IMR-90 (cell line): Measurements from ENCODE around the gene KMT2E. TPM values are rescaled to one million over a fixed set of nuclear protein-coding genes. Genes with fewer than 3 reads are reported as not detected.

Experiments
- ATAC-seq: fragments of 200-7000 bp; cut with Tn5 transposase; 2 replicates; pipeline ENCODE4 v1.9.1; 2020; ENCODE audit warnings: low read depth, mild to moderate bottlenecking, moderate library complexity
- BruUV-seq: library from RNA; stranded (reverse); fragments of 400-500 nt; replicated peaks from 2 replicates; lab custom pipeline; 2021; lab: Mats Ljungman, UMichigan
- CTCF ChIA-PET: fragments of 300-600 bp; formaldehyde crosslinking; extraction: SDS; loops from one replicate; lab custom pipeline; 2021; ENCODE audit warnings: antibody characterized with exemption; lab: Yijun Ruan, JAX
- POLR2A ChIA-PET: fragments of 300-600 bp; sonication (Branson Sonifier 250); formaldehyde crosslinking; loops from one replicate; lab custom pipeline; 2022; ENCODE audit warnings: antibody characterized with exemption; ENCODE audit not compliant: unreplicated experiment; lab: Charles Lee
- DNase-seq: peaks from one replicate; pipeline ENCODE4 v3.0.0; 2013
- H2AFZ ChIP-seq: replicated peaks from 2 replicates; pipeline ENCODE3; 2013; ENCODE audit warnings: low read length, mild to moderate bottlenecking; ENCODE audit not compliant: poor library complexity
- H2AK5ac ChIP-seq: 2 replicates; pipeline ENCODE4 v1.6.1; 2013; ENCODE audit warnings: low read depth, low read length, inconsistent platforms
- H2AK9ac ChIP-seq: replicated peaks from 2 replicates; pipeline ENCODE3; 2013; ENCODE audit warnings: mild to moderate bottlenecking, low read depth, low read length, moderate library complexity; ENCODE audit not compliant: poor library complexity
- H2BK120ac ChIP-seq: 2 replicates; pipeline ENCODE4 v1.6.1; 2013; ENCODE audit warnings: low read depth, low read length, inconsistent platforms
- H2BK15ac ChIP-seq: 3 replicates; pipeline ENCODE4 v1.6.1; 2013; ENCODE audit warnings: low read depth, low read length, inconsistent platforms
- H2BK20ac ChIP-seq: 2 replicates; pipeline ENCODE4 v1.6.1; 2013; ENCODE audit warnings: low read depth, mild to moderate bottlenecking, inconsistent platforms, low read length, moderate library complexity
- H2BK5ac ChIP-seq: 2 replicates; pipeline ENCODE4 v1.6.1; 2013; ENCODE audit warnings: mild to moderate bottlenecking, low read depth, low read length, inconsistent platforms; ENCODE audit not compliant: poor library complexity, severe bottlenecking
- H3K14ac ChIP-seq: replicated peaks from 2 replicates; pipeline ENCODE4 v1.6.1; 2013; ENCODE audit warnings: low read depth, low read length, inconsistent platforms
- H3K18ac ChIP-seq: 2 replicates; pipeline ENCODE4 v1.6.1; 2013; ENCODE audit warnings: low read depth, low read length, control low read depth
- H3K23ac ChIP-seq: 2 replicates; pipeline ENCODE4 v1.6.1; 2013; ENCODE audit warnings: low read depth, low read length, inconsistent platforms
- H3K27ac ChIP-seq: 2 replicates; pipeline ENCODE4 v1.5.1; 2013; ENCODE audit warnings: mild to moderate bottlenecking, control low read depth, low read length; ENCODE audit not compliant: insufficient read depth
- H3K27me3 ChIP-seq: 2 replicates; pipeline ENCODE4 v1.6.1; 2013; ENCODE audit warnings: low read length; ENCODE audit not compliant: control insufficient read depth, insufficient read depth
- H3K36me3 ChIP-seq: 2 replicates; pipeline ENCODE4 v1.6.1; 2013; ENCODE audit warnings: low read length, mixed read lengths; ENCODE audit not compliant: control insufficient read depth, insufficient read depth
- H3K4ac ChIP-seq: 2 replicates; pipeline ENCODE4 v1.6.1; 2013; ENCODE audit warnings: low read depth, low read length, inconsistent platforms
- H3K4me1 ChIP-seq: 2 replicates; pipeline ENCODE4 v1.6.1; 2013; ENCODE audit warnings: low read length, mixed read lengths; ENCODE audit not compliant: control insufficient read depth, insufficient read depth
- H3K4me2 ChIP-seq: 2 replicates; pipeline ENCODE4 v1.6.1; 2013; ENCODE audit warnings: low read depth, mild to moderate bottlenecking, control low read depth, low read length, moderate library complexity
- H3K4me3 ChIP-seq: 2 replicates; pipeline ENCODE4 v1.5.1; 2013; ENCODE audit warnings: low read depth, mild to moderate bottlenecking, control low read depth, low read length, moderate library complexity; ENCODE audit not compliant: insufficient read depth
- H3K56ac ChIP-seq: 2 replicates; pipeline ENCODE4 v1.6.1; 2013; ENCODE audit warnings: low read length, inconsistent platforms; ENCODE audit not compliant: insufficient read depth; ENCODE audit errors: extremely low read depth
- H3K79me1 ChIP-seq, 2 experiments: 2 replicates each; pipeline ENCODE4 v1.6.1; 2013; ENCODE audit warnings: low read length in 2 of 2, inconsistent platforms in 1 of 2, low read depth in 1 of 2
- H3K9ac ChIP-seq: 2 replicates; pipeline ENCODE4 v1.6.1; 2013; ENCODE audit warnings: low read depth, low read length, control low read depth
- H3K9me1 ChIP-seq: 2 replicates; pipeline ENCODE4 v1.6.1; 2013; ENCODE audit warnings: low read length, inconsistent platforms; ENCODE audit not compliant: insufficient read depth
- H3K9me3 ChIP-seq: 2 replicates; pipeline ENCODE4 v1.6.1; 2013; ENCODE audit warnings: low read length; ENCODE audit not compliant: control insufficient read depth, insufficient read depth
- H4K20me1 ChIP-seq: 2 replicates; pipeline ENCODE4 v1.6.1; 2013; ENCODE audit warnings: low read length, inconsistent platforms; ENCODE audit not compliant: insufficient read depth
- H4K5ac ChIP-seq: 2 replicates; pipeline ENCODE4 v1.6.1; 2013; ENCODE audit warnings: mild to moderate bottlenecking, low read depth, low read length, control low read depth
- H4K8ac ChIP-seq, 2 experiments: 2 replicates each; pipeline ENCODE4 v1.6.1; 2013; ENCODE audit warnings: low read depth in 2 of 2, low read length in 2 of 2, control low read depth in 1 of 2, inconsistent platforms in 1 of 2
- H4K91ac ChIP-seq: 2 replicates; pipeline ENCODE4 v1.6.1; 2013; ENCODE audit warnings: low read depth, low read length, inconsistent platforms; ENCODE audit not compliant: insufficient read depth
- BHLHE40 ChIP-seq: fragments of 150-350 bp; IDR thresholded peaks from 2 replicates; pipeline ENCODE4 v1.6.1; 2016; ENCODE audit warnings: mild to moderate bottlenecking, low read depth, low read length
- CHD1 ChIP-seq: IDR thresholded peaks from 2 replicates; pipeline ENCODE4 v1.6.1; 2012; ENCODE audit warnings: low read depth, low read length, improper control_type of control experiment
- MAFK ChIP-seq: IDR thresholded peaks from 2 replicates; pipeline ENCODE4 v1.6.1; 2012; ENCODE audit warnings: low read depth, low read length, improper control_type of control experiment
- MAZ ChIP-seq: IDR thresholded peaks from 2 replicates; pipeline ENCODE4 v1.6.1; 2012; ENCODE audit warnings: low read depth, mild to moderate bottlenecking, low read length, improper control_type of control experiment, moderate library complexity, borderline replicate concordance
- NFE2L2 ChIP-seq: fragments of 150-350 bp; IDR thresholded peaks from 2 replicates; pipeline ENCODE4 v1.6.1; 2016; ENCODE audit warnings: low read depth, mild to moderate bottlenecking, low read length
- POLR2A ChIP-seq: IDR thresholded peaks from 2 replicates; pipeline ENCODE4 v1.6.1; 2012; ENCODE audit warnings: mild to moderate bottlenecking, low read depth, low read length
- SMC3 ChIP-seq: fragments of 150-350 bp; IDR thresholded peaks from 2 replicates; pipeline ENCODE4 v1.6.1; 2016; ENCODE audit warnings: low read depth, mild to moderate bottlenecking, antibody characterized with exemption, low read length, moderate library complexity
- WGBS, 2 experiments: methylation state at CpG; one replicate each; pipeline versions ENCODE4 v1.1.5 to v1.1.7; 2013; ENCODE audit warnings: missing lambda C conversion rate in 2 of 2; ENCODE audit not compliant: insufficient read length in 1 of 2; ENCODE audit errors: extremely low coverage in 2 of 2; 5-methylcytosine and 5-hydroxymethylcytosine counted together
- dilution Hi-C: fragments of 300-500 bp; cut with HindIII; formaldehyde crosslinking; loops from one replicate; pipeline ENCODE4 v1.14.3; 2018; ENCODE audit warnings: low sequenced_read_pairs; ENCODE audit not compliant: unreplicated experiment
- in situ Hi-C: fragments of 300-500 bp; cut with MboI; formaldehyde crosslinking; loops from 3 replicates; pipeline ENCODE4 v1.14.3; 2019; ENCODE audit warnings: low sequenced_read_pairs, inconsistent platforms, mixed read lengths
- intact Hi-C: fragments of 100-400 bp; cut with micrococcal nuclease; formaldehyde crosslinking; loops from 2 replicates; pipeline ENCODE4 v1.10.0; 2022
- polyA plus RNA-seq, 3 experiments: library from polyadenylated mRNA; depleted of rRNA; stranded (reverse); fragments of >200 nt; gene quantifications; 2 replicates each; pipeline ENCODE4 v1.2.3, GENCODE V29; 2012; ENCODE audit warnings: low replicate concordance in 1 of 3
- total RNA-seq: library from RNA; depleted of rRNA; stranded (reverse); fragments of >200 nt; gene quantifications from 2 replicates; pipeline ENCODE4 v1.2.3, GENCODE V29; 2012
- TF ChIP-seq, protein P1 (sequence below): conservative IDR thresholded peaks from 2 replicates; pipeline ENCODE4 v1.5.1; 2012; ENCODE audit warnings: mild to moderate bottlenecking, low read depth, low read length, improper control_type of control experiment
- TF ChIP-seq, protein P2 (sequence below): fragments of 150-350 bp; IDR thresholded peaks from 2 replicates; pipeline ENCODE4 v1.6.1; 2016; ENCODE audit warnings: low read depth, mild to moderate bottlenecking, low read length, moderate library complexity, borderline replicate concordance

The KMT2E gene
- total and polyA plus RNA-seq, 2 of the 4 experiments (the other 2 are of a cell fraction), result 16.8 to 79.2 TPM

DNA sequence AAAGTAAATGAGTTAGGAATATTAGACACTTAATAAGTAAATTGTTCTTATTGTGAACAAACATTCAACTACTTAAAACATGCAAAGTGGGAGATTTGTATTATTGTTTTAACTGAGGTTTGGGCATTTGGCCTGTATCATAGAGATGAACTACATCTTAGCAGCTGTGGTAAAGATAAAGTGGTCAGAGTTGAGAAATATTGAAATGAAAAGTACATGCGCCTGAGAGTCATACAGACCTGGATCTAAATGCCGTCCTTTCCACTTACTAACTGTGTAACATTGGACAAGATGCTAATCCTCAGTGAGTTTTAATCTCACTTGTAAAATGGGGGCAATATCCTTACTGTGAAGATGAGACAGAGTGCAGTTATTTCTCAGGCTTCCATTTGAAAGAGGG is 74.5 kb downstream of the KMT2E start:
- no peak overlapping the region for H2AK5ac ChIP-seq
- no peak overlapping the region for H2BK20ac ChIP-seq
- H4K91ac ChIP-seq, result no peak overlapping the region
- intact Hi-C loops, result loop anchor here (5.0 kb wide), 1 partner anchor 41 kb away; no protein-coding TSS in a partner anchor
- peaks cover 6% of the 10 kb centered on the region for H3K9me1 ChIP-seq
- no peak overlapping the region for H3K9ac ChIP-seq
- H3K27ac ChIP-seq, result no peak overlapping the region
- no peaks in the 10 kb centered on the region for H3K4me1 ChIP-seq
- H3K36me3 ChIP-seq, result peaks cover 31% of the 10 kb centered on the region
- H3K79me1 ChIP-seq, result peaks cover 4 to 53% of the 10 kb centered on the region in 2 experiments
- no CpG with 5 or more reads among the region's 2 CpGs for WGBS, 2 experiments
- peaks cover 8% of the 10 kb centered on the region; the same call in 1 of the 2 replicates for H4K20me1 ChIP-seq
- H2BK5ac ChIP-seq, result no peak overlapping the region
- H4K8ac ChIP-seq, result no peak overlapping the region
- no peak overlapping the region for H3K18ac ChIP-seq
- no peak overlapping the region for H3K4ac ChIP-seq
- ChIA-PET POLR2A (no interaction called here), CTCF (no interaction called here)
- TF ChIP-seq, protein P1, sequence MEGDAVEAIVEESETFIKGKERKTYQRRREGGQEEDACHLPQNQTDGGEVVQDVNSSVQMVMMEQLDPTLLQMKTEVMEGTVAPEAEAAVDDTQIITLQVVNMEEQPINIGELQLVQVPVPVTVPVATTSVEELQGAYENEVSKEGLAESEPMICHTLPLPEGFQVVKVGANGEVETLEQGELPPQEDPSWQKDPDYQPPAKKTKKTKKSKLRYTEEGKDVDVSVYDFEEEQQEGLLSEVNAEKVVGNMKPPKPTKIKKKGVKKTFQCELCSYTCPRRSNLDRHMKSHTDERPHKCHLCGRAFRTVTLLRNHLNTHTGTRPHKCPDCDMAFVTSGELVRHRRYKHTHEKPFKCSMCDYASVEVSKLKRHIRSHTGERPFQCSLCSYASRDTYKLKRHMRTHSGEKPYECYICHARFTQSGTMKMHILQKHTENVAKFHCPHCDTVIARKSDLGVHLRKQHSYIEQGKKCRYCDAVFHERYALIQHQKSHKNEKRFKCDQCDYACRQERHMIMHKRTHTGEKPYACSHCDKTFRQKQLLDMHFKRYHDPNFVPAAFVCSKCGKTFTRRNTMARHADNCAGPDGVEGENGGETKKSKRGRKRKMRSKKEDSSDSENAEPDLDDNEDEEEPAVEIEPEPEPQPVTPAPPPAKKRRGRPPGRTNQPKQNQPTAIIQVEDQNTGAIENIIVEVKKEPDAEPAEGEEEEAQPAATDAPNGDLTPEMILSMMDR, result no peak
- no peak for TF ChIP-seq NFE2L2
- TF ChIP-seq, protein P2, sequence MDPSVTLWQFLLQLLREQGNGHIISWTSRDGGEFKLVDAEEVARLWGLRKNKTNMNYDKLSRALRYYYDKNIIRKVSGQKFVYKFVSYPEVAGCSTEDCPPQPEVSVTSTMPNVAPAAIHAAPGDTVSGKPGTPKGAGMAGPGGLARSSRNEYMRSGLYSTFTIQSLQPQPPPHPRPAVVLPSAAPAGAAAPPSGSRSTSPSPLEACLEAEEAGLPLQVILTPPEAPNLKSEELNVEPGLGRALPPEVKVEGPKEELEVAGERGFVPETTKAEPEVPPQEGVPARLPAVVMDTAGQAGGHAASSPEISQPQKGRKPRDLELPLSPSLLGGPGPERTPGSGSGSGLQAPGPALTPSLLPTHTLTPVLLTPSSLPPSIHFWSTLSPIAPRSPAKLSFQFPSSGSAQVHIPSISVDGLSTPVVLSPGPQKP, result no peak
- TF ChIP-seq CHD1, result no peak
- no peak for TF ChIP-seq MAZ
- no peak for TF ChIP-seq MAFK
- TF ChIP-seq POLR2A, result no peak
- TF ChIP-seq BHLHE40, result no peak
- no peak for TF ChIP-seq SMC3
- no peak overlapping the region for H2AFZ ChIP-seq
- no peaks in the 10 kb centered on the region for H3K9me3 ChIP-seq
- H2AK9ac ChIP-seq, result no peak overlapping the region
- BruUV-seq, result no TSS peak
- H2BK15ac ChIP-seq, result no peak overlapping the region
- no peaks in the 10 kb centered on the region for H3K27me3 ChIP-seq
- no peak overlapping the region for H3K4me2 ChIP-seq
- dilution Hi-C loops, result no loop called here
- in situ Hi-C loops, result no loop called here
- H3K23ac ChIP-seq, result no peak overlapping the region
- no peak for ATAC-seq
- H4K5ac ChIP-seq, result no peak overlapping the region
- H3K56ac ChIP-seq, result no peak overlapping the region
- no peak overlapping the region for H2BK120ac ChIP-seq
- H3K4me3 ChIP-seq, result no peak overlapping the region
- H3K14ac ChIP-seq, result no peak overlapping the region
- no peak for DNase-seq
